Measurements from ENCODE around the gene METAP1D. TPM values are rescaled to one million over a fixed set of nuclear protein-coding genes. Genes with fewer than 3 reads are reported as not detected.
A peak's percentile ranks its signal among the peaks of the same experiment; 100 is the strongest.

The METAP1D gene
- total RNA-seq, 1 donor from 2014 or later, result 8.8 TPM

- no peak overlapping the region for H3K4me3 ChIP-seq
- no peak overlapping the region for H3K27ac ChIP-seq
- DNase-seq (ENCODE audit: extremely low spot score in 2 of 2), result no peak
- no peaks in the 10 kb centered on the region for H3K4me1 ChIP-seq
- no peaks in the 10 kb centered on the region for H3K27me3 ChIP-seq
- no peaks in the 10 kb centered on the region for H3K36me3 ChIP-seq
- no peaks in the 10 kb centered on the region for H3K9me3 ChIP-seq
- no peak for TF ChIP-seq CTCF (IDR thresholded peaks at IDR 0.05)
- intact Hi-C loops (cut with DNase I), result no loop called here
Observed at GRCh38 chr2:172021955-172022354, 22.2 kb downstream of the METAP1D start.

- no peak overlapping the region for H3K27ac ChIP-seq
- DNase-seq (ENCODE audit: extremely low spot score in 2 of 2), result no peak
- TF ChIP-seq POLR2A (IDR thresholded peaks at IDR 0.05) (no peak), CTCF (IDR thresholded peaks at IDR 0.05) (no peak), POLR2AphosphoS5 (IDR thresholded peaks at IDR 0.05; ENCODE audit: insufficient read depth in 1 of 2, low read depth in 1 of 2) (no peak)
- no peaks in the 10 kb centered on the region for H3K9me3 ChIP-seq
- H3K27me3 ChIP-seq, result no peaks in the 10 kb centered on the region
- no peaks in the 10 kb centered on the region for H3K4me1 ChIP-seq
- no peak overlapping the region for H3K4me3 ChIP-seq
- intact Hi-C loops (cut with DNase I), result no loop called here
- no peaks in the 10 kb centered on the region for H3K36me3 ChIP-seq
Observed at GRCh38 chr2:172031536-172031935, 31.8 kb downstream of the METAP1D start.

- H3K27ac ChIP-seq, result no peak overlapping the region
- peaks cover 6% of the 10 kb centered on the region for H3K4me1 ChIP-seq
- DNase-seq (ENCODE audit: extremely low spot score in 2 of 2), result no peak
- TF ChIP-seq CTCF (IDR thresholded peaks at IDR 0.05), result no peak
- no peak for TF ChIP-seq POLR2A (IDR thresholded peaks at IDR 0.05)
- no peak for TF ChIP-seq POLR2AphosphoS5 (IDR thresholded peaks at IDR 0.05; ENCODE audit: insufficient read depth in 1 of 2, low read depth in 1 of 2)
- H3K9me3 ChIP-seq, result no peaks in the 10 kb centered on the region
- no peaks in the 10 kb centered on the region for H3K27me3 ChIP-seq
- no peaks in the 10 kb centered on the region for H3K36me3 ChIP-seq
- no peak overlapping the region for H3K4me3 ChIP-seq
- intact Hi-C loops (cut with DNase I), result no loop called here
Observed at GRCh38 chr2:172038121-172038520, 38.4 kb downstream of the METAP1D start.

- TF ChIP-seq CTCF (IDR thresholded peaks at IDR 0.05), result no peak
- TF ChIP-seq POLR2AphosphoS5 (IDR thresholded peaks at IDR 0.05; ENCODE audit: insufficient read depth in 1 of 2, low read depth in 1 of 2), result peak in 1 of 2 donors; percentile 75
- TF ChIP-seq POLR2A (IDR thresholded peaks at IDR 0.05), result no peak
- DNase-seq (ENCODE audit: extremely low spot score in 2 of 2), result no peak
- no peak overlapping the region for H3K4me3 ChIP-seq
- H3K4me1 ChIP-seq, result peaks cover 6% of the 10 kb centered on the region
- intact Hi-C loops (cut with DNase I), result no loop called here
- H3K9me3 ChIP-seq, result no peaks in the 10 kb centered on the region
- no peak overlapping the region for H3K27ac ChIP-seq
- H3K27me3 ChIP-seq, result no peaks in the 10 kb centered on the region
- H3K36me3 ChIP-seq, result no peaks in the 10 kb centered on the region
Observed at GRCh38 chr2:172038604-172039003, 38.9 kb downstream of the METAP1D start.

- Histone ChIP-seq H3K9me3 (no peaks in the 10 kb centered on the region), H3K4me1 (peaks cover 6% of the 10 kb centered on the region), H3K4me3 (no peak overlapping the region), H3K36me3 (no peaks in the 10 kb centered on the region), H3K27me3 (no peaks in the 10 kb centered on the region), H3K27ac (no peak overlapping the region)
- intact Hi-C loops (cut with DNase I), result no loop called here
- no peak for TF ChIP-seq CTCF (IDR thresholded peaks at IDR 0.05)
- no peak for TF ChIP-seq POLR2A (IDR thresholded peaks at IDR 0.05)
- TF ChIP-seq POLR2AphosphoS5 (IDR thresholded peaks at IDR 0.05; ENCODE audit: insufficient read depth in 1 of 2, low read depth in 1 of 2), result no peak
- no peak for DNase-seq (ENCODE audit: extremely low spot score in 2 of 2)
Observed at GRCh38 chr2:172039011-172039704, 39.4 kb downstream of the METAP1D start.

Measured in vagina (tissue), 2 donors.